Liver (tissue), 3 donors: ENCODE results near the gene TMEM109.

Source experiments
- CTCF ChIP-seq: fragments of 150-350 bp; IDR thresholded peaks from 2 replicates; pipeline ENCODE4 v1.5.1; 2017; ENCODE audit warnings: improper control_type of control experiment, low read depth, low read length; ENCODE audit not compliant: missing input control
- FOXA2 ChIP-seq: IDR thresholded peaks from 2 replicates; pipeline ENCODE4 v1.6.1; 2016; ENCODE audit warnings: antibody characterized with exemption
- GABPA ChIP-seq, 2 donors: IDR thresholded peaks in 1 of 2; conservative IDR thresholded peaks in 1 of 2; 2 replicates each; pipeline ENCODE4 v1.6.1; 2016; ENCODE audit warnings: antibody characterized with exemption in 2 of 2, mild to moderate bottlenecking in 1 of 2, moderate library complexity in 1 of 2
- MAX ChIP-seq: IDR thresholded peaks from 2 replicates; pipeline ENCODE4 v1.6.1; 2016; ENCODE audit warnings: antibody characterized with exemption
- SP1 ChIP-seq: IDR thresholded peaks from 2 replicates; pipeline ENCODE4 v1.6.1; 2018; ENCODE audit warnings: antibody characterized with exemption, mild to moderate bottlenecking
- TAF1 ChIP-seq: conservative IDR thresholded peaks from 2 replicates; pipeline ENCODE4 v1.6.1; 2016; ENCODE audit warnings: antibody characterized with exemption, mild to moderate bottlenecking
- donor health status: healthy.
- donor health status: healthy.

GRCh38 chr11:60905551-60906113 is 8.3 kb upstream of the TMEM109 start:
- TF ChIP-seq CTCF, result no peak
- TF ChIP-seq GABPA (IDR thresholded peaks at IDR 0.05 in 1 of 2, conservative IDR thresholded peaks at IDR 0.05 in 1 of 2), result no peak
- TF ChIP-seq TAF1, result no peak
- TF ChIP-seq SP1, result no peak
- TF ChIP-seq MAX, result no peak
- TF ChIP-seq FOXA2, result no peak
